Measurements from ENCODE around the gene POLR2J. TPM values are rescaled to one million over a fixed set of nuclear protein-coding genes. Genes with fewer than 3 reads are reported as not detected.

Gene POLR2J
- total RNA-seq, 1 experiment from 2014 or later: 50.5 TPM

GRCh38 chr7:102466097-102466496, 12.6 kb downstream of the POLR2J start:
- Mint-ChIP-seq H3K27ac (no peak overlapping the region), H3K27me3 (ENCODE audit: low read depth) (no peaks in the 10 kb centered on the region), H3K36me3 (no peaks in the 10 kb centered on the region), H3K4me3 (peak overlapping the region; percentile 78), H3K4me1 (peaks cover 8% of the 10 kb centered on the region), H3K9me3 (no peaks in the 10 kb centered on the region)
- TF ChIP-seq TP53 (CRISPR knock-in tag; IDR thresholded peaks at IDR 0.05) (no peak), ZNF232 (CRISPR knock-in tag; IDR thresholded peaks at IDR 0.05) (no peak), CDX4 (CRISPR knock-in tag; IDR thresholded peaks at IDR 0.05; ENCODE audit: borderline replicate concordance) (no peak), RELA (CRISPR knock-in tag; IDR thresholded peaks at IDR 0.05; ENCODE audit: borderline replicate concordance) (no peak), SMAD4 (CRISPR knock-in tag; IDR thresholded peaks at IDR 0.05) (no peak), ZNF416 (CRISPR knock-in tag; IDR thresholded peaks at IDR 0.05) (no peak), ZNF512 (CRISPR knock-in tag; IDR thresholded peaks at IDR 0.05; ENCODE audit: borderline replicate concordance) (no peak), AR (CRISPR knock-in tag; IDR thresholded peaks at IDR 0.05) (no peak)
- ChIA-PET POLR2A (no interaction called here), CTCF (interaction anchor here (0.6 to 3.0 kb wide), 6 partner anchors 11 to 696 kb away, joined by 3 to 14 read pairs (median 5); no protein-coding TSS in a partner anchor)
- ATAC-seq: no peak
- no peak for DNase-seq (ENCODE audit: low spot score)

- CTCF ChIA-PET: interaction anchor here (0.6 to 3.0 kb wide), 8 partner anchors 8 to 187 kb away, joined by 3 to 14 read pairs (median 3); partner anchors contain the start of gene PRKRIP1
- ATAC-seq (peak; percentile 73), DNase-seq (ENCODE audit: low spot score) (peak; percentile 91)
- POLR2A ChIA-PET: no interaction called here
- Mint-ChIP-seq H3K27me3 (ENCODE audit: low read depth) (no peaks in the 10 kb centered on the region), H3K9me3 (no peaks in the 10 kb centered on the region), H3K27ac (peak within 1 kb of the TSS; percentile 80), H3K4me1 (peaks cover 8% of the 10 kb centered on the region), H3K36me3 (no peaks in the 10 kb centered on the region), H3K4me3 (peak within 1 kb of the TSS; percentile 94)
- TF ChIP-seq USF2 (CRISPR knock-in tag; IDR thresholded peaks at IDR 0.05): peak; percentile 71
- TF ChIP-seq ARID4B (CRISPR knock-in tag; IDR thresholded peaks at IDR 0.05; ENCODE audit: borderline replicate concordance): peak; percentile 92
- TF ChIP-seq E2F5 (CRISPR knock-in tag; IDR thresholded peaks at IDR 0.05): peak; percentile 89
- peak; percentile 82; the same call in 1 of the 2 replicates for TF ChIP-seq MAX (CRISPR knock-in tag; IDR thresholded peaks at IDR 0.05)
- TF ChIP-seq ZBTB43 (CRISPR knock-in tag; IDR thresholded peaks at IDR 0.05): 0 out of 2 replicates have a peak, but pooled peaks have one; percentile 64
- TF ChIP-seq USF1 (CRISPR knock-in tag; IDR thresholded peaks at IDR 0.05): peak; percentile 59
- TF ChIP-seq HMGXB4 (CRISPR knock-in tag; IDR thresholded peaks at IDR 0.05): peak; percentile 90
Measured at GRCh38 chr7:102464577-102465280, 14.0 kb downstream of the POLR2J start, which contains the start of the genes ALKBH4 and LRWD1. ALKBH4 (minus strand) TSS chr7:102464863; CDS start chr7:102464836, 27 bp downstream. LRWD1 (plus strand) TSS chr7:102464984; CDS start chr7:102465081, 97 bp downstream.
